H1 (cell line): ENCODE data around the gene MDK. TPM values are rescaled to one million over a fixed set of nuclear protein-coding genes. Genes with fewer than 3 reads are reported as not detected.

Source experiments
- CBX8 ChIP-seq: fragments of 300-800, 300-1000 bp; sonication (generic); IDR thresholded peaks from 2 replicates; pipeline ENCODE4 v1.7.1; 2016; ENCODE audit warnings: low read depth, low read length, borderline replicate concordance
- CREB1 ChIP-seq: IDR thresholded peaks from 2 replicates; pipeline ENCODE4 v1.6.1; 2012; ENCODE audit warnings: inconsistent platforms
- CTBP2 ChIP-seq: IDR thresholded peaks from 2 replicates; pipeline ENCODE4 v1.7.0; 2011; ENCODE audit warnings: borderline replicate concordance, mild to moderate bottlenecking, moderate library complexity, mixed read lengths, low read length; ENCODE audit not compliant: insufficient read depth, insufficient read length
- HDAC6 ChIP-seq: IDR thresholded peaks from one replicate; pipeline ENCODE4 v1.7.1; 2012; ENCODE audit warnings: low read depth, mild to moderate bottlenecking, inconsistent platforms, low read length, moderate library complexity
- JUN ChIP-seq: IDR thresholded peaks from 2 replicates; pipeline ENCODE4 v1.6.1; 2011; ENCODE audit warnings: low read depth, mild to moderate bottlenecking, improper control_type of control experiment, low read length
- SAP30 ChIP-seq: fragments of 300-600 bp; sonication (generic); IDR thresholded peaks from 2 replicates; pipeline ENCODE4 v1.7.1; 2012; ENCODE audit warnings: low read length, moderate library complexity, mild to moderate bottlenecking, inconsistent platforms; ENCODE audit not compliant: insufficient read depth, insufficient replicate concordance
- SP2 ChIP-seq: IDR thresholded peaks from 2 replicates; pipeline ENCODE4 v1.6.1; 2012; ENCODE audit warnings: mild to moderate bottlenecking, low read length, inconsistent platforms
- polyA plus RNA-seq, 7 experiments: library from polyadenylated mRNA; depleted of rRNA in 3 of 7; stranded (reverse) in 5 of 7; unstranded in 2 of 7; fragments of >200 nt in 5 of 7; fragments of 200-250 nt in 2 of 7; gene quantifications; 1 replicate in 5 of 7; 2 replicates in 1 of 7; 4 replicates in 1 of 7; pipeline versions ENCODE4 v1.2.1 to v1.2.3, GENCODE V29; 2011 to 2013; ENCODE audit warnings: missing spikeins in 2 of 7, mixed read lengths in 2 of 7
- total RNA-seq: library from RNA; stranded (reverse); fragmentation: NEBNext Ultra II Directional; extraction: Animal tissue kit (Norgen Biotek cat#: 25700); gene quantifications from 2 replicates; pipeline ENCODE4 v1.2.1, GENCODE V29; 2021
- TF ChIP-seq, protein P1 (sequence below): fragments of 300-600 bp; sonication (generic); IDR thresholded peaks from 2 replicates; pipeline ENCODE4 v1.7.1; 2012; ENCODE audit warnings: low read length, moderate library complexity, mild to moderate bottlenecking, inconsistent platforms; ENCODE audit not compliant: insufficient replicate concordance

The MDK gene
- total and polyA plus RNA-seq, 2 of the 8 experiments (the other 6 are each of a cell fraction or from before 2014, with no cell fraction given): 309 to 606 TPM

DNA sequence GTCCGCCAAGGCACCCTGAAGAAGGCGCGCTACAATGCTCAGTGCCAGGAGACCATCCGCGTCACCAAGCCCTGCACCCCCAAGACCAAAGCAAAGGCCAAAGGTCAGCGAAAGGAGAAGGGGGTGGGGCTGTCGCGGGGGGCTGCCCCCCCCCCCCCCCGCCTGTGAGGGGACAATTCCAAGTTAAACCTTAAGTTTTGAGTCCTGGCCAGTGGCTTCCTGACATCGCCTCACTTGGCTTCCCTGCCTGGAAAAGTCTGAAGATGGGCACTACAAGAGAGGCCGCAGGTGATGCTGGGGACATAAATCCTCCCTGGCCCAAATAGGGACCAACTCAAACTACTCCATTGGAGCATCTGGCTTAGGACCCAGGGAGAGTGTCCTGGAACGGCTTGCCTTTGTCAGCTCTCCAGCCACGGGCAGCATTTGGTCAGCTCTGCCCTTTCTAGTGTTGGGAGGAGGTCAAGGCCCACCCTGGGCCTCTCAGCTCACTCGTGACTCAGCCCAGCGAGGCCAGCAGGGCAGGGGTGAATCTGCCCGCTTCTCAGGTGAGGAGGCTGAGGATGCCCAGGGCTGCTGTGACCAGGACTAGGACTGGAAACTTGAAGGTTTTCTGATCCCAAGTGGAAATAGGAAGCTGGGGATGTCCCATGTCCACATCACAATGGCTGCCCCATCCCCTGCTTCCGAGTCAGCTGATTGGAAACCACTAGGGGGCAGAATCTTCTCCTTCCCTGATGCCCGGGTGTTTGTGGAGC is 1.4 kb downstream of the MDK start (continued):
- TF ChIP-seq, protein P1, sequence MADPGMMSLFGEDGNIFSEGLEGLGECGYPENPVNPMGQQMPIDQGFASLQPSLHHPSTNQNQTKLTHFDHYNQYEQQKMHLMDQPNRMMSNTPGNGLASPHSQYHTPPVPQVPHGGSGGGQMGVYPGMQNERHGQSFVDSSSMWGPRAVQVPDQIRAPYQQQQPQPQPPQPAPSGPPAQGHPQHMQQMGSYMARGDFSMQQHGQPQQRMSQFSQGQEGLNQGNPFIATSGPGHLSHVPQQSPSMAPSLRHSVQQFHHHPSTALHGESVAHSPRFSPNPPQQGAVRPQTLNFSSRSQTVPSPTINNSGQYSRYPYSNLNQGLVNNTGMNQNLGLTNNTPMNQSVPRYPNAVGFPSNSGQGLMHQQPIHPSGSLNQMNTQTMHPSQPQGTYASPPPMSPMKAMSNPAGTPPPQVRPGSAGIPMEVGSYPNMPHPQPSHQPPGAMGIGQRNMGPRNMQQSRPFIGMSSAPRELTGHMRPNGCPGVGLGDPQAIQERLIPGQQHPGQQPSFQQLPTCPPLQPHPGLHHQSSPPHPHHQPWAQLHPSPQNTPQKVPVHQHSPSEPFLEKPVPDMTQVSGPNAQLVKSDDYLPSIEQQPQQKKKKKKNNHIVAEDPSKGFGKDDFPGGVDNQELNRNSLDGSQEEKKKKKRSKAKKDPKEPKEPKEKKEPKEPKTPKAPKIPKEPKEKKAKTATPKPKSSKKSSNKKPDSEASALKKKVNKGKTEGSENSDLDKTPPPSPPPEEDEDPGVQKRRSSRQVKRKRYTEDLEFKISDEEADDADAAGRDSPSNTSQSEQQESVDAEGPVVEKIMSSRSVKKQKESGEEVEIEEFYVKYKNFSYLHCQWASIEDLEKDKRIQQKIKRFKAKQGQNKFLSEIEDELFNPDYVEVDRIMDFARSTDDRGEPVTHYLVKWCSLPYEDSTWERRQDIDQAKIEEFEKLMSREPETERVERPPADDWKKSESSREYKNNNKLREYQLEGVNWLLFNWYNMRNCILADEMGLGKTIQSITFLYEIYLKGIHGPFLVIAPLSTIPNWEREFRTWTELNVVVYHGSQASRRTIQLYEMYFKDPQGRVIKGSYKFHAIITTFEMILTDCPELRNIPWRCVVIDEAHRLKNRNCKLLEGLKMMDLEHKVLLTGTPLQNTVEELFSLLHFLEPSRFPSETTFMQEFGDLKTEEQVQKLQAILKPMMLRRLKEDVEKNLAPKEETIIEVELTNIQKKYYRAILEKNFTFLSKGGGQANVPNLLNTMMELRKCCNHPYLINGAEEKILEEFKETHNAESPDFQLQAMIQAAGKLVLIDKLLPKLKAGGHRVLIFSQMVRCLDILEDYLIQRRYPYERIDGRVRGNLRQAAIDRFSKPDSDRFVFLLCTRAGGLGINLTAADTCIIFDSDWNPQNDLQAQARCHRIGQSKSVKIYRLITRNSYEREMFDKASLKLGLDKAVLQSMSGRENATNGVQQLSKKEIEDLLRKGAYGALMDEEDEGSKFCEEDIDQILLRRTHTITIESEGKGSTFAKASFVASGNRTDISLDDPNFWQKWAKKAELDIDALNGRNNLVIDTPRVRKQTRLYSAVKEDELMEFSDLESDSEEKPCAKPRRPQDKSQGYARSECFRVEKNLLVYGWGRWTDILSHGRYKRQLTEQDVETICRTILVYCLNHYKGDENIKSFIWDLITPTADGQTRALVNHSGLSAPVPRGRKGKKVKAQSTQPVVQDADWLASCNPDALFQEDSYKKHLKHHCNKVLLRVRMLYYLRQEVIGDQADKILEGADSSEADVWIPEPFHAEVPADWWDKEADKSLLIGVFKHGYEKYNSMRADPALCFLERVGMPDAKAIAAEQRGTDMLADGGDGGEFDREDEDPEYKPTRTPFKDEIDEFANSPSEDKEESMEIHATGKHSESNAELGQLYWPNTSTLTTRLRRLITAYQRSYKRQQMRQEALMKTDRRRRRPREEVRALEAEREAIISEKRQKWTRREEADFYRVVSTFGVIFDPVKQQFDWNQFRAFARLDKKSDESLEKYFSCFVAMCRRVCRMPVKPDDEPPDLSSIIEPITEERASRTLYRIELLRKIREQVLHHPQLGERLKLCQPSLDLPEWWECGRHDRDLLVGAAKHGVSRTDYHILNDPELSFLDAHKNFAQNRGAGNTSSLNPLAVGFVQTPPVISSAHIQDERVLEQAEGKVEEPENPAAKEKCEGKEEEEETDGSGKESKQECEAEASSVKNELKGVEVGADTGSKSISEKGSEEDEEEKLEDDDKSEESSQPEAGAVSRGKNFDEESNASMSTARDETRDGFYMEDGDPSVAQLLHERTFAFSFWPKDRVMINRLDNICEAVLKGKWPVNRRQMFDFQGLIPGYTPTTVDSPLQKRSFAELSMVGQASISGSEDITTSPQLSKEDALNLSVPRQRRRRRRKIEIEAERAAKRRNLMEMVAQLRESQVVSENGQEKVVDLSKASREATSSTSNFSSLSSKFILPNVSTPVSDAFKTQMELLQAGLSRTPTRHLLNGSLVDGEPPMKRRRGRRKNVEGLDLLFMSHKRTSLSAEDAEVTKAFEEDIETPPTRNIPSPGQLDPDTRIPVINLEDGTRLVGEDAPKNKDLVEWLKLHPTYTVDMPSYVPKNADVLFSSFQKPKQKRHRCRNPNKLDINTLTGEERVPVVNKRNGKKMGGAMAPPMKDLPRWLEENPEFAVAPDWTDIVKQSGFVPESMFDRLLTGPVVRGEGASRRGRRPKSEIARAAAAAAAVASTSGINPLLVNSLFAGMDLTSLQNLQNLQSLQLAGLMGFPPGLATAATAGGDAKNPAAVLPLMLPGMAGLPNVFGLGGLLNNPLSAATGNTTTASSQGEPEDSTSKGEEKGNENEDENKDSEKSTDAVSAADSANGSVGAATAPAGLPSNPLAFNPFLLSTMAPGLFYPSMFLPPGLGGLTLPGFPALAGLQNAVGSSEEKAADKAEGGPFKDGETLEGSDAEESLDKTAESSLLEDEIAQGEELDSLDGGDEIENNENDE: no peak
- TF ChIP-seq JUN: no peak
- TF ChIP-seq CBX8: no peak
- TF ChIP-seq SP2: no peak
- no peak for TF ChIP-seq CTBP2
- no peak for TF ChIP-seq SAP30
- TF ChIP-seq CREB1: no peak
- TF ChIP-seq HDAC6: no peak
